Measurements from ENCODE around the gene KCNIP1.

Gene KCNIP1

GRCh38 chr5:170648541-170648940 lies 144.7 kb downstream of the KCNIP1 start:
- no peak overlapping the region for H3K4me3 ChIP-seq (ENCODE audit: low read depth, low read length)
- no peak overlapping the region for H3K27ac ChIP-seq (ENCODE audit: extremely low read depth, low read depth, low read length)
- no peak for TF ChIP-seq ZNF114 (tag by site-specific recombination; IDR thresholded peaks at IDR 0.05)
- no peak for TF ChIP-seq SALL2 (tag by site-specific recombination; IDR thresholded peaks at IDR 0.05; ENCODE audit: borderline replicate concordance)
- no peak for TF ChIP-seq ZNF121 (tag by site-specific recombination; IDR thresholded peaks at IDR 0.05)
- no peak for TF ChIP-seq ZSCAN23 (tag by site-specific recombination; IDR thresholded peaks at IDR 0.05)
- no peak for TF ChIP-seq SCRT1 (tag by site-specific recombination; IDR thresholded peaks at IDR 0.05; ENCODE audit: borderline replicate concordance)
- no peak for TF ChIP-seq HOXA7 (CRISPR knock-in tag; IDR thresholded peaks at IDR 0.05; ENCODE audit: borderline replicate concordance)
- no peak for TF ChIP-seq WT1 (tag by site-specific recombination; IDR thresholded peaks at IDR 0.05)
- no peak for TF ChIP-seq INSM2 (tag by site-specific recombination; IDR thresholded peaks at IDR 0.05)
- no peak for TF ChIP-seq MYNN (tag by site-specific recombination; IDR thresholded peaks at IDR 0.05; ENCODE audit: borderline replicate concordance)
- TF ChIP-seq BCL6B (tag by site-specific recombination; IDR thresholded peaks at IDR 0.05) = no peak
- no peak for TF ChIP-seq ZNF394 (tag by site-specific recombination; IDR thresholded peaks at IDR 0.05; ENCODE audit: borderline replicate concordance)
- no peak for TF ChIP-seq ZNF510 (tag by site-specific recombination; IDR thresholded peaks at IDR 0.05; ENCODE audit: insufficient replicate concordance)
- no peak for TF ChIP-seq ZNF785 (tag by site-specific recombination; IDR thresholded peaks at IDR 0.05)
- TF ChIP-seq ZBTB44 (tag by site-specific recombination; IDR thresholded peaks at IDR 0.05) = no peak
- H3K4me1 ChIP-seq (ENCODE audit: control insufficient read depth, insufficient read depth, low read length) = no peaks in the 10 kb centered on the region
- ChIA-PET POLR2A (no interaction called here), CTCF (interaction anchor here (0.7 to 2.0 kb wide), 3 partner anchors 10 to 299 kb away, joined by 3 to 5 read pairs (median 4); no protein-coding TSS in a partner anchor)
- no peaks in the 10 kb centered on the region for H3K36me3 ChIP-seq (ENCODE audit: control insufficient read depth in 2 of 2, insufficient read depth in 1 of 2, low read length in 2 of 2)
- H3K9me3 ChIP-seq (ENCODE audit: control insufficient read depth, insufficient read depth, low read depth, low read length) = no peaks in the 10 kb centered on the region

- CTCF ChIA-PET = interaction anchor here (0.6 to 1.3 kb wide), 3 partner anchors 12 to 477 kb away, joined by 3 to 5 read pairs (median 3); no protein-coding TSS in a partner anchor
- POLR2A ChIA-PET = no interaction called here
- H3K4me3 ChIP-seq (ENCODE audit: low read depth, low read length) = no peak overlapping the region
- H3K36me3 ChIP-seq (ENCODE audit: control insufficient read depth in 2 of 2, insufficient read depth in 1 of 2, low read length in 2 of 2) = no peaks in the 10 kb centered on the region
- H3K9me3 ChIP-seq (ENCODE audit: control insufficient read depth, insufficient read depth, low read depth, low read length) = no peaks in the 10 kb centered on the region
- no peaks in the 10 kb centered on the region for H3K4me1 ChIP-seq (ENCODE audit: control insufficient read depth, insufficient read depth, low read length)
- no peak for TF ChIP-seq ZNF777 (tag by site-specific recombination; IDR thresholded peaks at IDR 0.05; ENCODE audit: borderline replicate concordance)
- no peak for TF ChIP-seq ELK4 (IDR thresholded peaks at IDR 0.05; ENCODE audit: borderline replicate concordance, low read depth, low read length)
- TF ChIP-seq MZF1 (tag by site-specific recombination; IDR thresholded peaks at IDR 0.05; ENCODE audit: borderline replicate concordance) = no peak
- no peak for TF ChIP-seq ZNF549 (tag by site-specific recombination; IDR thresholded peaks at IDR 0.05)
- no peak for TF ChIP-seq ZNF510 (tag by site-specific recombination; IDR thresholded peaks at IDR 0.05; ENCODE audit: insufficient replicate concordance)
- TF ChIP-seq KLF17 (tag by site-specific recombination; IDR thresholded peaks at IDR 0.05) = no peak
- no peak for TF ChIP-seq ZNF747 (tag by site-specific recombination; IDR thresholded peaks at IDR 0.05)
- no peak overlapping the region for H3K27ac ChIP-seq (ENCODE audit: extremely low read depth, low read depth, low read length)
Observed at GRCh38 chr5:170650850-170651249, 147.0 kb downstream of the KCNIP1 start.

Data from HEK293 (cell line).